ENCODE measurements around the gene COL23A1. TPM values are rescaled to one million over a fixed set of nuclear protein-coding genes. Genes with fewer than 3 reads are reported as not detected.

Gene COL23A1
- total RNA-seq, 1 donor from 2014 or later = 2.9 TPM

DNA sequence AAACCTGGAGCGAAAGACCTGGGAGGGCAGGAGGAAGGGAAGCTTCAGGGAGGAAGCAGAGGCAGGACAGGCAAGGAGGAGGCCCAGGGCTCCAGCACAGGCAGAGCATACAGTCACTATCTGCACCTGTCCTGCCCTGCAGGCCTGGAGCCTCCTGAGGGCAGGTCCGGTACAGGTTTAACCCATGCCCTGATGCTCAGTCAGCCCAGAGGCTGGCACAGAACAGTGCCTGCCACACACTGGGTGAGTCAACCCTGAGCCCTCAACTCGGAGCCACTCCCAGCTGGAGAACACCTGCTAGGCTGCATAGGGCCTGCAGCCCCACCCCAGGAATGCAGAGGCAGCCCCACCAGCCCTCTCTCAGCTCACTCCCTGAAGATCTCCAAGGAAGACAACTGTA is 196.1 kb downstream of the COL23A1 start:
- Mint-ChIP-seq H3K27me3 (ENCODE audit: unreplicated experiment) (peaks cover 12% of the 10 kb centered on the region), H3K4me1 (ENCODE audit: low read depth, unreplicated experiment) (peaks cover 48% of the 10 kb centered on the region), H3K4me3 (ENCODE audit: unreplicated experiment) (no peak overlapping the region), H3K36me3 (ENCODE audit: unreplicated experiment) (no peaks in the 10 kb centered on the region), H3K27ac (ENCODE audit: unreplicated experiment) (peak overlapping the region; percentile 38), H3K9me3 (ENCODE audit: unreplicated experiment) (peaks cover 12% of the 10 kb centered on the region)
- DNase-seq = no peak
- no peak for TF ChIP-seq CTCF (IDR thresholded peaks at IDR 0.05; ENCODE audit: partially characterized antibody, unreplicated experiment)

DNA sequence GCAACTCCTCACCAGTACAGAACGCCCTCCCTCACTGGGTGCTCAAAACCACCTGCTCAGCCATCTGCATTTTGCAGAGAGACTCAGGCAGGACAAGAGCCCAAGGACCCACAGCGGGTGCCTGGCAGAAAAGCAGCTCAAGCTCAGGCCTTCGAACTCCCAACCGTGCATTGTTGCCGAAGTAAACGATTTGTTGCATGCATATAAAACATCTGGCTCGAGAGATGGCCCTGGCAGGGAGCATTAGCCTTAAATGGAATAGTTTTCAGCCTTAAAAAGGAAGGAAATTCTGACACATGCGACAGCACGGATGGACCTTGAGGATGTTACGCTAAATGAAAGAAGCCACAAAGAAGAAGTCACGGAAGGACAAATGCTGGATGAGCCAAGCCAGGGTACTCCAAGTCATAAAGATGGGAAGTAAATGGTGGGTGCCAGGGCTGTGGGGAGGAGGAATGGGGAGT is 197.2 kb downstream of the COL23A1 start:
- Mint-ChIP-seq H3K9me3 (ENCODE audit: unreplicated experiment) (peaks cover 10% of the 10 kb centered on the region), H3K4me1 (ENCODE audit: low read depth, unreplicated experiment) (peaks cover 46% of the 10 kb centered on the region), H3K36me3 (ENCODE audit: unreplicated experiment) (no peaks in the 10 kb centered on the region), H3K27ac (ENCODE audit: unreplicated experiment) (no peak overlapping the region), H3K4me3 (ENCODE audit: unreplicated experiment) (no peak overlapping the region), H3K27me3 (ENCODE audit: unreplicated experiment) (peaks cover 9% of the 10 kb centered on the region)
- TF ChIP-seq CTCF (IDR thresholded peaks at IDR 0.05; ENCODE audit: partially characterized antibody, unreplicated experiment) = no peak
- no peak for DNase-seq

DNA sequence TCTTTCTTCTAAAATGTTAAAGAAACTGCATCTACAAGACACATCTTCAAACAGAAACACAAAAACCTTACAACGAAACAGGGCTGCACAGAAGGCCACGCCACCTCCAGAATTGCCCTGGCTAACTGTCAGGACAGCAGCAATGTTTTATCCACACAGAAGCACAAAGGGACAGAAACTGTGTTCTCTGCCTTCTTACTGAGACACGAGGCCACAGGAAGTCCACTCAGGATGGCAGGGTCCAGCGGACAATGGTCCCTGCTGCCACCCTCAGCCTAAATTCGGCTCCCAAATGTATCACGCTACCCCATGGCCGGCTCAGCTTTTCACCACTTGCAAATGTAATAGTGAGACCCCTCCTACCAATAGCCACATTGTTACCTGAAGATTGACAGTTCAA is 197.8 kb downstream of the COL23A1 start:
- Mint-ChIP-seq H3K27me3 (ENCODE audit: unreplicated experiment) (peaks cover 9% of the 10 kb centered on the region), H3K4me1 (ENCODE audit: low read depth, unreplicated experiment) (peaks cover 41% of the 10 kb centered on the region), H3K9me3 (ENCODE audit: unreplicated experiment) (peaks cover 6% of the 10 kb centered on the region), H3K27ac (ENCODE audit: unreplicated experiment) (peak overlapping the region; percentile 26), H3K4me3 (ENCODE audit: unreplicated experiment) (peak overlapping the region; percentile 6), H3K36me3 (ENCODE audit: unreplicated experiment) (no peaks in the 10 kb centered on the region)
- DNase-seq = no peak
- no peak for TF ChIP-seq CTCF (IDR thresholded peaks at IDR 0.05; ENCODE audit: partially characterized antibody, unreplicated experiment)

- DNase-seq = no peak
- TF ChIP-seq CTCF (IDR thresholded peaks at IDR 0.05; ENCODE audit: partially characterized antibody, unreplicated experiment) = no peak
- H3K27me3 Mint-ChIP-seq (ENCODE audit: unreplicated experiment) = peaks cover 5% of the 10 kb centered on the region
- no peaks in the 10 kb centered on the region for H3K9me3 Mint-ChIP-seq (ENCODE audit: unreplicated experiment)
- H3K27ac Mint-ChIP-seq (ENCODE audit: unreplicated experiment) = no peak overlapping the region
- H3K4me1 Mint-ChIP-seq (ENCODE audit: low read depth, unreplicated experiment) = peaks cover 35% of the 10 kb centered on the region
- H3K36me3 Mint-ChIP-seq (ENCODE audit: unreplicated experiment) = no peaks in the 10 kb centered on the region
- no peak overlapping the region for H3K4me3 Mint-ChIP-seq (ENCODE audit: unreplicated experiment)
Observed at GRCh38 chr5:178391480-178391879, 198.7 kb downstream of the COL23A1 start.

DNA sequence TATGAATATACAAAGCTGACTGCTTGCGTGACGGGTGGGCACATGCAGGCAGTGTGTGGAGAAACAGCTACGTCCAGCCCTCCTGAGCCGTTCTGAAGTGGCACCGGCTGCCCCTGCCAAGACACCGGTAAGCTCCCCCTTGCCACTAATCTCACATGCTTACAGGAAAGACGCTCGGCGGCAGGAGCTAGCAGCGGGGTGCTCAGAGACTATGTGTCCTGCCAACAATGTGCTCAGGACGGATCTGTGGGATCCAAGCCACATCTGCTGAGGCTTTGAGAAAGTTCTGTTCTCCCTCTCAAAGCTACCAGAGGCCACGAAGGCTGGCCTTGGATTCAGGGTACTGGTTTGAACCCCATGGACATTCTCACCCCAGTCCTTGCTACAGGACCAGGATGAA is 200.4 kb downstream of the COL23A1 start:
- Mint-ChIP-seq H3K9me3 (ENCODE audit: unreplicated experiment) (no peaks in the 10 kb centered on the region), H3K27me3 (ENCODE audit: unreplicated experiment) (peaks cover 9% of the 10 kb centered on the region), H3K4me1 (ENCODE audit: low read depth, unreplicated experiment) (peaks cover 42% of the 10 kb centered on the region), H3K36me3 (ENCODE audit: unreplicated experiment) (no peaks in the 10 kb centered on the region), H3K4me3 (ENCODE audit: unreplicated experiment) (no peak overlapping the region), H3K27ac (ENCODE audit: unreplicated experiment) (peak overlapping the region; percentile 9)
- no peak for TF ChIP-seq CTCF (IDR thresholded peaks at IDR 0.05; ENCODE audit: partially characterized antibody, unreplicated experiment)
- DNase-seq = no peak

Data from glutamatergic neuron (in vitro differentiated cells).